Smooth muscle cell (in vitro differentiated cells): Measurements from ENCODE around the gene NLRP9. TPM values are rescaled to one million over a fixed set of nuclear protein-coding genes. Genes with fewer than 3 reads are reported as not detected.

Experiments
- DNase-seq: peaks from one replicate; lab custom pipeline; 2025; ENCODE audit not compliant: unreplicated experiment; lab: John Stamatoyannopoulos, UW
- H2AFZ ChIP-seq: fragments of 200-600 bp; sonication (generic); 2 replicates; pipeline ENCODE4 v1.6.0; 2016; ENCODE audit warnings: antibody characterized with exemption, low read depth, mild to moderate bottlenecking
- H3F3A ChIP-seq: fragments of 200-600 bp; sonication (generic); 2 replicates; pipeline ENCODE4 v1.6.0; 2017; ENCODE audit warnings: antibody characterized with exemption, low read depth
- H3K27ac ChIP-seq: fragments of 200-600 bp; sonication (generic); 2 replicates; pipeline ENCODE4 v1.5.1; 2016; ENCODE audit warnings: low read depth, mild to moderate bottlenecking
- H3K27me3 ChIP-seq: fragments of 200-600 bp; sonication (generic); 2 replicates; pipeline ENCODE4 v1.6.1; 2016; ENCODE audit warnings: low read depth, mild to moderate bottlenecking
- H3K36me3 ChIP-seq: fragments of 200-600 bp; sonication (generic); 2 replicates; pipeline ENCODE4 v1.5.1; 2016; ENCODE audit warnings: low read depth
- H3K4me1 ChIP-seq: fragments of 200-600 bp; sonication (generic); 2 replicates; pipeline ENCODE4 v1.5.1; 2016; ENCODE audit warnings: low read depth
- H3K4me2 ChIP-seq: fragments of 200-600 bp; sonication (generic); 2 replicates; pipeline ENCODE4 v1.6.0; 2016; ENCODE audit warnings: mild to moderate bottlenecking
- H3K4me3 ChIP-seq: fragments of 200-600 bp; sonication (generic); 2 replicates; pipeline ENCODE4 v1.5.1; 2016; ENCODE audit warnings: mild to moderate bottlenecking
- H3K79me2 ChIP-seq: fragments of 200-600 bp; sonication (generic); 2 replicates; pipeline ENCODE4 v1.6.0; 2016; ENCODE audit warnings: low read depth, mild to moderate bottlenecking
- H3K9ac ChIP-seq: fragments of 200-600 bp; sonication (generic); 2 replicates; pipeline ENCODE4 v1.6.0; 2016; ENCODE audit warnings: low read depth
- H3K9me3 ChIP-seq: fragments of 200-600 bp; sonication (generic); replicated peaks from 2 replicates; pipeline ENCODE4 v1.5.1; 2016; ENCODE audit warnings: low read depth
- H4K20me1 ChIP-seq: fragments of 200-600 bp; sonication (generic); 2 replicates; pipeline ENCODE4 v1.6.0; 2016; ENCODE audit warnings: low read depth
- WGBS: methylation state at CpG from one replicate; pipeline ENCODE4 v1.1.7; 2016; ENCODE audit warnings: low lambda C conversion rate; 5-methylcytosine and 5-hydroxymethylcytosine counted together
- polyA plus RNA-seq: library from polyadenylated mRNA; unstranded; fragments of >200 nt; fragmentation: Nextera tagmentation; extraction: Ambion mirVana; gene quantifications from 2 replicates; pipeline ENCODE4 v1.2.1, GENCODE V29; 2016
- total RNA-seq: library from RNA; depleted of rRNA; stranded (reverse); fragments of >200 nt; gene quantifications from 2 replicates; pipeline ENCODE4 v1.2.3, GENCODE V29; 2014
- TF ChIP-seq, protein P1 (sequence below): fragments of 200-600 bp; sonication (generic); IDR thresholded peaks from 2 replicates; pipeline ENCODE4 v1.5.1; 2017; ENCODE audit warnings: borderline replicate concordance, mild to moderate bottlenecking, antibody characterized with exemption; ENCODE audit not compliant: insufficient read depth, poor library complexity, severe bottlenecking

The NLRP9 gene
- total and polyA plus RNA-seq, 2 experiments from 2014 or later: 0.07 TPM; not detected in 1

DNA sequence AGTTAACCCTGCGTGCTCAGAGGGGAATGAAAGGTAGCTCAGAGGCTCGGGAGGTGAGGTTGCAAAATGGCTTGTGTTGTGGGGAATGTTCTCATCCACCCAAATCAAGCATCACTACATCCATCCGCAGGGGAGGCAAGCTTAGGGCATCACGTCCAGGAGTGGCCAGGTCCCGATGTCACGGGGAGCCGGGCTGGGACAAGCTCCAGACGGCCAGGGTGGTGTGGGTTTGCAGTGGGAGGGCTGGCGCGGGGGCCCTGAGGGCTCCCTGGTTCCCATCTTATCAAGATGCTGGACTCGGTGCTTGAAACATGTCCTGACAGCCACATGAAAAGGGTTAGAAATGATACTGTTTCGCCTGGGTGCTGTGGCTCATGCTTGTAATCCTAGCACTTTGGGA lies 37.4 kb downstream of the NLRP9 start:
- H3K79me2 ChIP-seq: no peaks in the 10 kb centered on the region
- H2AFZ ChIP-seq: no peak overlapping the region
- no peak overlapping the region for H3K9ac ChIP-seq
- H3K4me1 ChIP-seq: no peaks in the 10 kb centered on the region
- no peak overlapping the region for H3K27ac ChIP-seq
- no peaks in the 10 kb centered on the region for H3K36me3 ChIP-seq
- H3K4me3 ChIP-seq: no peak overlapping the region
- 97% methylated on average over 12 of the region's 12 CpGs for WGBS
- no peaks in the 10 kb centered on the region for H3K9me3 ChIP-seq
- no peaks in the 10 kb centered on the region for H3F3A ChIP-seq
- no peaks in the 10 kb centered on the region for H3K27me3 ChIP-seq
- H4K20me1 ChIP-seq: no peaks in the 10 kb centered on the region
- no peak overlapping the region for H3K4me2 ChIP-seq
- TF ChIP-seq, protein P1, sequence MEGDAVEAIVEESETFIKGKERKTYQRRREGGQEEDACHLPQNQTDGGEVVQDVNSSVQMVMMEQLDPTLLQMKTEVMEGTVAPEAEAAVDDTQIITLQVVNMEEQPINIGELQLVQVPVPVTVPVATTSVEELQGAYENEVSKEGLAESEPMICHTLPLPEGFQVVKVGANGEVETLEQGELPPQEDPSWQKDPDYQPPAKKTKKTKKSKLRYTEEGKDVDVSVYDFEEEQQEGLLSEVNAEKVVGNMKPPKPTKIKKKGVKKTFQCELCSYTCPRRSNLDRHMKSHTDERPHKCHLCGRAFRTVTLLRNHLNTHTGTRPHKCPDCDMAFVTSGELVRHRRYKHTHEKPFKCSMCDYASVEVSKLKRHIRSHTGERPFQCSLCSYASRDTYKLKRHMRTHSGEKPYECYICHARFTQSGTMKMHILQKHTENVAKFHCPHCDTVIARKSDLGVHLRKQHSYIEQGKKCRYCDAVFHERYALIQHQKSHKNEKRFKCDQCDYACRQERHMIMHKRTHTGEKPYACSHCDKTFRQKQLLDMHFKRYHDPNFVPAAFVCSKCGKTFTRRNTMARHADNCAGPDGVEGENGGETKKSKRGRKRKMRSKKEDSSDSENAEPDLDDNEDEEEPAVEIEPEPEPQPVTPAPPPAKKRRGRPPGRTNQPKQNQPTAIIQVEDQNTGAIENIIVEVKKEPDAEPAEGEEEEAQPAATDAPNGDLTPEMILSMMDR: no peak
- DNase-seq: no peak

DNA sequence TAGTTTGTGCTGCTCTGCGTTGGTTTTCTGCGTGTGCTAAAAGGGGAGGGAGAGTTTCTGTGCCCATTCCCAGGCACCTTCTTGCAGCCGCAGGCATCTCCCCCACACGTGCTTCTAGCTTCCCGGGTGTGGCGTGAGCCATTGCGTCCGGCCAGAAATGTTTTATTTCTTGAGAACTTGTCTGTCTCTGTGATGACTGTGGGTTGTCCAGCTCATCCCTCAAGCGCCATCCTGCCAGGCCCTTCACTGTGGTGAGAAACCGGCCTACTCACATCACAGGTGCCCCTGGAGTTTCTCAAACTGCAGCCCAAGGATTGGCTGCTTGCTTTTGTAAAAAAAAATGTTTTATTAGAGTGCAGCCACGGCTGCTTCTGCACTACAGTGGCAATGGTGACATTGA lies 39.0 kb downstream of the NLRP9 start:
- no peaks in the 10 kb centered on the region for H4K20me1 ChIP-seq
- DNase-seq: no peak
- H3K4me1 ChIP-seq: no peaks in the 10 kb centered on the region
- H3K4me3 ChIP-seq: no peak overlapping the region
- no peaks in the 10 kb centered on the region for H3F3A ChIP-seq
- H3K4me2 ChIP-seq: no peak overlapping the region
- WGBS: 96% methylated on average over 11 of the region's 11 CpGs
- no peaks in the 10 kb centered on the region for H3K9me3 ChIP-seq
- no peak overlapping the region for H3K9ac ChIP-seq
- TF ChIP-seq, protein P1: no peak
- no peak overlapping the region for H2AFZ ChIP-seq
- H3K27ac ChIP-seq: no peak overlapping the region
- H3K79me2 ChIP-seq: no peaks in the 10 kb centered on the region
- no peaks in the 10 kb centered on the region for H3K36me3 ChIP-seq
- no peaks in the 10 kb centered on the region for H3K27me3 ChIP-seq

DNA sequence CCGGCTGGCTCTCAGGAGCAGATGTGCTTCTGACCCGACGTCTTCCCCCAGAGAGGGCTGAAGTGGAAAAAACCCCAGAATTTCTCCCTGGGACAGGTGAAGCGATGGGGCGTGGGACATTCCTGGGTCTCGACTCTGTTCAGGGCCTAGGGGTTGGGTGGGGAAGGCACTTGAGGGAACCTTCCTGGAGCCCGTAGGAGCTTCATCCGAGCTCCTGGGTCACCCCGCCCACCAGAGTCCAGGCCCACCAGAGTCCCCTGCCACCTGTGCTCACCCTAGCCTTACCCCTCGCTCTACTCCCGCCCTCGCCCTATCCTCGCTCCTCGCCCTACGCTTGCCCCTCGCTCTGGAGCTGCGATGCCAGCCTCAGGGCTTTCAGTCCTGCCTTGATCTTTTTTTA lies 39.9 kb downstream of the NLRP9 start:
- TF ChIP-seq, protein P1: no peak
- no peak overlapping the region for H3K4me3 ChIP-seq
- H4K20me1 ChIP-seq: no peaks in the 10 kb centered on the region
- DNase-seq: no peak
- no peaks in the 10 kb centered on the region for H3K79me2 ChIP-seq
- H3K9ac ChIP-seq: no peak overlapping the region
- no peak overlapping the region for H3K27ac ChIP-seq
- WGBS: 97% methylated on average over 17 of the region's 17 CpGs
- no peaks in the 10 kb centered on the region for H3K27me3 ChIP-seq
- no peaks in the 10 kb centered on the region for H3K4me1 ChIP-seq
- H2AFZ ChIP-seq: no peak overlapping the region
- no peaks in the 10 kb centered on the region for H3K9me3 ChIP-seq
- no peaks in the 10 kb centered on the region for H3K36me3 ChIP-seq
- H3K4me2 ChIP-seq: no peak overlapping the region
- no peaks in the 10 kb centered on the region for H3F3A ChIP-seq

DNA sequence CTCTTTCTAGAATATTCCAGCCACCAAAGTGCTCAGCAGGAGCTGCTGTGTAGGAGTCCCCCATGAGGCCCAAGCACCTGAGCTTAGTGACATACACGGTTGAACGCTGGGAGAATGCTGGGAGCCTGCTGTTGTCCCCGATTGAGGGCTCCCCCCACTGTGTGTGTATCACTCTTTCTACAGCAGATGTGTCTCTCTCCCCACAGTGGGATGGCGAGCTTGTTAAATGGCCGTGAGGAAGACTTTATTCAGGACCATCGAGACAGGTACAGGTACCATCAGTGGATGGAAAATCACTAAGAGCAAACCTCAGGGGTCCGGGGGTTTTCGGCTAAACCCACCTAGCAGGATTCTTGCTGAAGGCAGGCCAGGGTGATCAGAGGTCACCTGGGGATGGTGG lies 40.5 kb downstream of the NLRP9 start:
- WGBS: 98% methylated on average over 8 of the region's 8 CpGs
- DNase-seq: no peak
- no peaks in the 10 kb centered on the region for H3K27me3 ChIP-seq
- no peak overlapping the region for H3K4me3 ChIP-seq
- no peaks in the 10 kb centered on the region for H3F3A ChIP-seq
- H3K4me1 ChIP-seq: no peaks in the 10 kb centered on the region
- no peaks in the 10 kb centered on the region for H4K20me1 ChIP-seq
- no peak overlapping the region for H3K9ac ChIP-seq
- no peak overlapping the region for H2AFZ ChIP-seq
- H3K9me3 ChIP-seq: no peaks in the 10 kb centered on the region
- H3K36me3 ChIP-seq: no peaks in the 10 kb centered on the region
- no peaks in the 10 kb centered on the region for H3K79me2 ChIP-seq
- H3K4me2 ChIP-seq: no peak overlapping the region
- no peak overlapping the region for H3K27ac ChIP-seq
- TF ChIP-seq, protein P1: no peak
